GM18508 (cell line): ENCODE measurements around the gene GAL3ST2.
"Not testable (repeated sequence)": the region's sequence is repeated elsewhere in the genome, so short reads cannot be mapped to it uniquely, and the experiment has no call there.

Experiments used
- ATAC-seq: cut with Tn5 transposase; IDR thresholded peaks from one replicate; pipeline ENCODE4 v1.9.1; 2021; ENCODE audit warnings: moderate number of reproducible peaks; ENCODE audit not compliant: insufficient read depth, unreplicated experiment

GAL3ST2 gene

DNA sequence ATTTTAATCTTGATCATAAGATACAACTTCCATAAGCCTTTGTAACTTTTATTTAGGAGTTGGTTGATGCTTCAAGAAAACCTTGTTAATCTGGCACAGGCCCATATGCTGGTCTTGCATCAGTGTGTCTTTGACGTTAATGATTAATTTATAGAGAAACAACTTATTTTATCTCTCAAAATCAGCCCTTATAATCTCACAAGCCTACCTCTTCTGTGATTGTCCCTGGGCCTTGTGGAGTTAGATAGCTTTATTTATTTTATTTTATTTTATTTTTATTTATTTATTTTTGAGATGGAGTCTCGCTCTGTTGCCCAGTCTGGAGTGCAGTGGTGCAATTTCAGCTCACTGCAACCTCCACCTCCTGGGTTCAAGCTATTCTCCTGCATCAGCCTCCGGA, 5.4 kb downstream of the GAL3ST2 start:
- not testable (repeated sequence) for ATAC-seq

DNA sequence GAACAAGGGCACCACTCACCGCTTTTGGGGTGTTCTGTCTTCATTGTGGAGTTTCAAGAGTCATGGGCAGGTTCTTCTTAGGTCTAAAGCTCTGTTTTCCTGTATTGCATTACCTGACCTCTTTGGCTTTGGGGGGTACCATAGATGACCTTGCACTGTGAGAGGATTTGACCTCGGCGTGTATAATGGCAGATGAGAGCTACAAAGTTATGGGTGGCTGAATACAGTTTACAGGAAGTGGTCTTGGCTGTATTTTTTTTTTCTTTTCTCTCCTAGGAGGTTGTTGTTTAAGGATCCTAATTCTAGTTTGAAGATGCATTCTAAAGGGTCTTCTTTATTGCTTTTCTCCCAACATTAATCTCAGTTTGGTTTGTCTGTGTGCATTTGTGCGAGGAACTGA, 11.5 kb downstream of the GAL3ST2 start:
- ATAC-seq, result no peak

DNA sequence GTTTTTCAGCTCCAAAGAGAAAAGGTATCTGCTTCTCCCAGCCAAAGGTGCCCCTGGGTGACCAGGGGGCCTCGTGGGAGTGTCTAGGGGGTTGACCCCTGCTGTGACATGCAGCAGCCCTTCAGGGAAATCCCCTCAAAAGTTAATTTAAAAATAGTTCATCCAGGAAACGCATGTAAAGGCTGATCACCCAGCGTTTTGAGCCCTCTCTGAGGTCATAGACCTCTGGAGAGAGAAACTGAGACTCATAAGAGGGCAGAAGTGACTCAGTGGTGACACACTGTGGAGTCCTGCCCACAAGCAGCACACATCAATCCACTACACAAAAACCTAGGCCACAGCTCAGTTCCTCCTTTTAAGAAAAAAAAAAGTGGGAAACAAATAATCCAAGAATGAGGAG, 11.9 kb downstream of the GAL3ST2 start:
- no peak for ATAC-seq

DNA sequence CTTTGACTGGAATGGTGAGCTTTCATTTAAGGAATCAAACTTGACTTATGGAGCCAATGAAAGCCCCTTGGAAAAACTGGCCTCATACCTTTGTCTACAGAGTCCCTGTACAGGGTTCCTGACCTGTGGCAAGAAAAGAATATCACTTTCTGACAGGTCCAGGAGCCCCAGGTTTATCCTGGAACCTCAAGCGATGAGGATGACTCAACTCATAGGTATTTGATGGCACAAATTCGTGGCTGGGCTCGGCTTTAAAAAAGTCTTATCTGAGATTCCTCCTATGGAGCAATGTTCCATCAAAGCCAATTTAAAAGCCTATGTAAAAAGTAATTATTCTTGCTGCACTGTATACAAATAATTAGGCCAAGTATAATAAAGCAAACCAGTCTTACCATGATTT, 14.8 kb downstream of the GAL3ST2 start:
- not testable (repeated sequence) for ATAC-seq

DNA sequence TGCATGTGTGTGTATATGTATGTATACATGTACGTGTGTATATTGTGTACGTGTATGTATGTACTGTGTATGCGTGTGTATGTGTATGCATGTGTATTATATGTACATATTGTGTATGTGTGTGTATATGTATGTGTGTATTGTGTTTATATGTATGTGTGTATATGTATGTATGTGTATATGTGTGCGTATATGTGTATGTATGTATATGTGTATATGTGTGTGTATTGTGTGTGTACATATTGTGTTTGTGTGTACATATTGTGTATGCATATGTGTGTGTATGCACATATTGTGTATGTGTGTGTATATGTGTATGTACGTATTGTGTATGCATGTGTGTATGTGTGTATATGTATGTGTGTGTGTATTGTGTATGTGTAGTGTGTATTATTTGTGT, 16.8 kb downstream of the GAL3ST2 start:
- ATAC-seq, result no peak

DNA sequence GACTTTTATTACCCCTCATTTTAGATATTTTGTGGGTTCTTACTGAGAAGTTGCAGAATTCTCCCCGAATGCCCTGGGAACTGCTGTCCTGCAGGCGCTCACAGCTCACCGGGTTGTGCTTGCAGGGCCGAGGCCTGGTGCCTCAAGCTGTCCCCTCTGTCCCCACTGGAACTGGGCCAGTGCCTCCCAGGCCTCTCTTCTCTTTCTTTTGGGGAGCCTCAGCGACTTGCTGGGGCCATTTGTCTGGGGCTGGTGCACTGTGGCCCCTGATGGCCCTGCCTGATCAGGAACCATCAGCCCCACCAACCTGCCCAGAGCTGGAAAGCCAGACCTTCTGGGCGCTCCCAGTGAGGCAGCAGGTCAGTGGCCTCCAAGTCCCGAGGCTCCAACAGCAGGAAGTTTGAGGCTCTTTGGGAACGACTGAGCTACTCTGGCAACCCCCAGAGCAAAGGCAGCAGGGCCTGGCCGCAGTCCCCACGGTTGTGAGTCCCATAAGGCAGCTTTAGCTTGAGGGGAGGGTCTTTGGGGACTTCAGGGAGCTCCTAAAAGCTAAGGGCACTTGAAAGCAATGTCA, 17.7 kb downstream of the GAL3ST2 start:
- no peak for ATAC-seq

DNA sequence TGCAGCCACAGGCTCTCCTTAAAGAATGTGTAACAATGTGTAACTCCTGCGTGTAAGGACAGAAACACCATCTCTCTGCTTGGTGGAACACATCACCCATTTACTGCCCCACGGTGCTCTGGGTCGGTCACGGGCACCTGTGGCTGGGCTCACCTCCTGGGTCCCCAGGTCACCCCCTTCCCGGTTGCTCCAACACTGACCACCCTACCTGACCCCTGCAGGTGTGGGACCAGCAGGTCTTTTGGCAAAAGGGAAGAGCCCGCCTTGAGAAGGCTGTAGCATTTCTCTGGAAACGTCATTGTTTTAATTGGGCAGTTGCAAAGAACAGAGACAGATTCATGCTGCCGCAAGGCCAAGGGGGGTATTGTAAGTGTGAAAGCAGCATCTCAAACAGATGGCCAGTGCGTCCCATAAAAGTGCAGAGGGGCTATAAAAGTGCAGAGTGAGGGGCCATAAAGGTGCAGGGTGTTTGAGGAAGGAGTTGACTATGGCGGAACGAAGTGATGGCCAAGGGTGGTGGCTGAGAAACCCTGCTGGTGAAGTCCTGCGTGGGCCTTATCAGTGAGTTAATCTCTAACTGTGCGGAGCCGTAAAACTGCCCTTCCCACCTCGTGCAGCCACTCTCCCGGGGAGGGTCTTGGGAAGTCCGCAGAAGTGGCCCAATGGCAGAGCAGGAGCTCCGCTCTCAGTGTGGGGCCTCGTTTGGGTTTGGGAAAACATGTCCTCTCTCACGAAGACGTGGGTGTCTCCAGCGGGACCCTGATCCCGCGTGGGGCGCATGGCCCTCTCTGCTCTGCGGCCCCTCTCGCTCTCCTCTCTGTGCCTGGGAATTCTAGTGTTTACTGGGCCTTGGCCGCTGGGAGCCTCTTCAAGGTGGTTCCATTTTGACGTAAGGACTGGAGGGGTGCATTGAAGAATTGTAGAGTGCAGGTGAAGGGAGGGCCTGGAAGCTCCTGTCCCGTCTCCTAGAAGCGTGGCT, 18.7 kb downstream of the GAL3ST2 start:
- no peak for ATAC-seq

DNA sequence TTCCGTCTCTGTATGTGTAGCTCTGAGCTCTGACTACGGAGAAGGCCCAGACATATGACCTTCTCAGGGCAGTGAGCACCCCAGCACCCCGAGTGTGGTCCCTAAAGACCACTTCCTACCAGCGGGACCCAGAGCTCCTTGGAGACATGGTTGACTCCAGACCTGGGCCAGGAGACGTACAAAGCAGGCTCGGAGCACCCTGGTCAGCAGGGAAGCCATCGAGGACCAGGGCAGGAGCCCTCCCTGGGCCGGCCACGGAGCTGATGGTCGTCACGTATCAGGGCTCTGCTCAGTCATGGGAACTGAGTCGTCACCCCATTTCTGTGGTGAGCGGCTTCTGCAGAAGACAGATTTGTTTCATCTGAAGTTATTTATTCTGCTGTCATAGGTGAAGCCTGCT, 19.6 kb downstream of the GAL3ST2 start:
- ATAC-seq, result no peak

DNA sequence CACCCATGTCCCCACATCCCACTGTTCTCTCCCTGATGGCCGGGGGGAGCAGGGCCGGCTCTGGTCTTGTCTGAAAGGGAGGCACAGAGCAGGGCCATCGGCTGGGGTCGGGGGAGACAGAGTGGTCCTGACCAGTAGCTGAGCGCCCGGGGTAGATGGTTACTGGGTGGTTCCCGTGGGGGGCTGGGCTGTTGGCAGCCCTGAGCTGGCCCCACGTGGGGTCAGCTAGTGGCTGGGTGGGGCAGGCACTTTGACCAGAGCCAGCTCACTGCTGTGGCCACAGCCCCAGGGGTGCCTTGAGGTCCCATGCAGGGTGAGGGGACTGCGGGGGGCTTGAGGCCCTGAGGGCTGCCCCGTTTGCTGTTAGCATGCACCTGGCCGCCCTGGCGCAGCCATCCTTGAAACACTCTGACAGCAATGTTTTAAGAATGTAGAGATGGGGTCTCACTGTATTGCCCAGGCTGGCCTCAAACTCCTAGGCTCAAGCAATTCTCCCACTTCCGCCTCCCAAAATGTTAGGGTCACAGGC, 20.1 kb downstream of the GAL3ST2 start:
- ATAC-seq, result no peak

DNA sequence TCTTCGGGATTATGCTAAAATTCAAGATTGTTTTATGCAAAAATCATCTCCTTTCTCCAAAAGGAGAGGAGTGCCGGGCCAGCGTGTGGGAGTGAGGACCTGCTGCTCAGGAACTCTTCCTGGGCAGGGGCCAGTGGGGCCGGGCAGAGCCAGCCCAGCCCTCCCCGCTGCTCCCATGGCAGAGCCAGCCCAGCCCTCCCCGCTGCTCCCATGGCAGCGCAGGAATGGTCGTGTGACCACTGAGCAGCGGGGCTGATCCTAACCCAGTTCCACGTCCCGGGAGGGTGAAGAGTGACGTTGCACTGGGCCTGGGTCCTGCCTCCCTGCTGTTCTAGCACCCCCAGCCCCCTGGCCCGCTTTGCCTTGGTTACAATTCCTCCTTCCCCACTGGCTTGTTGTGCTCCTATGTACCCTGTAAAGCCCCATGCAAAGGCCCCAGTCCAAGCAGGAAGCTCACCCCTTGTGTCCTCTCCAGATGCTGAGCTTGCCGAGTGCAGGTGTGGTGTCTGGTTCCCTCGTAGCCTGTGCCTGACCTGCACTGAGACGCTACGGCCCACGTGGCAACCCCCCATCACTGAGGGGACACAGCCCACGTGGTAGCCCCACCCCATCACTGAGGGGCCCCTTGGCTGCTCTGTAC, 20.9 kb downstream of the GAL3ST2 start:
- no peak for ATAC-seq

DNA sequence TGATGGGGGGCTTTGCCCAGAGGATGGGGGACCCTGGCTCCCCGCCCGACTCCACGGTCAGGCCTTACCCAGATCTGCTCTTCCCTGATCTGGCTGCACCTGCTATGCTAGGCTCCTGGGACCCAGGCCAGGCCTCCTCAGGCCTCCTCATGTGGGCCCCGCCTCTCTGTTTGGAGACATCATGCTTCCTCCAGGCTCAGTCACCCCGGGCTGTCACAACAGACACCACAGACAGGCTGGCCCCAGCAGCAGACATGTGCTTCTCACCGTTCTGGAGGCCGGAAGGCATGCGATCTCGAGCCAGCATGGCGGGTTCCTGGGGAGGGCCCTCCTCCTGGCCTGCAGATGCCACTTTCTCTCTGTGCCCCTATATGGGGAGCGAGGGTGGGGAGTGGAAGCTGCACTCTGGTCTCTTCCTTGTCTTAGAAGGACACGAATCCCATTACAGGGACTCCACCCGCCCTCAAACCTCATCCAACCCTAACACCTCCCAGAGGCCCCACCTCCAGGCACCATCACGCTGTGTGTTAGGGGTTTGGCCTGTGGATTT, 21.5 kb downstream of the GAL3ST2 start:
- ATAC-seq, result no peak

DNA sequence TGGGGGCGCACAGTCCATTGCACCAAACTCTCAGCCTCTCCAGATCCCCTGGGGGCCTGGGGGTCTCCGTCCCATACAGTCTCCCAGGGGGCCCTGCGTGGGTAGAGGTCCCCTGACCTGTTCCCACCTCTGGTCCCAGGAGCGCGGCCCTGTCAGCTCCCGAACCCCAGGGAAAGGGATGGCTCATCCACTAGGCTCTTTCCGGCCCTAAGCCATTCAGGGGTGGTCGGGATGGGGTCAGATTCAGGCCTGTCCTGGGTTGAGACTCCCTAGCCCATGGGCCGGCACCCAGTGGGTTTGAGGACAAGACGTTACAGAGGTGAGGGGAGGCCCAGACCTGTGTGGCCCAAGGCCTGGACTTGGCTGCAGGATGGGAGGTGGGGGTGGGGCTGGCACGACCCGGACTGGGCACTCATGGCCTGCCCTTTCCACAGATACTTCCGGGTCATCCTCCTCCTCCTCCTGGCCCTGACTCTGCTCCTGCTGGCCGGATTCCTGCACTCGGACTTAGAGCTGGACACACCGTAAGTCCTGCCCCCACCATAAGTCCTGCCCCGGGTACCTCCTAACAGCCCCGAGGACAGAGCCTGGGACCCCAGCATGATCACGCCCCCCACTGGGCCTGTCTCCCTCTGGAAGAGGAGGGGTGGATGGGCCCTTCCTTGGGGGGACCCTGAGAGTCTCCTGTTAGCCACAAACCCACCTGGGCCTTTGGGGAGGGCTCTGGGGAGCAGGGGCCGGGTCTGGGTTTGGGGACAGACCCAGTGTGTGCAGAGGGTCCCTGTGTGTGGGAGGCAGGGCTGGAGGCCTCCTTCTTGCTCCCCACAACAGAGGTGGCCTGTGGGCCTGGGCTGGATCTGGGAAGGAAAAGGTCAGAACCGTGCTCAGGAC, 22.3 kb downstream of the GAL3ST2 start:
- no peak for ATAC-seq

DNA sequence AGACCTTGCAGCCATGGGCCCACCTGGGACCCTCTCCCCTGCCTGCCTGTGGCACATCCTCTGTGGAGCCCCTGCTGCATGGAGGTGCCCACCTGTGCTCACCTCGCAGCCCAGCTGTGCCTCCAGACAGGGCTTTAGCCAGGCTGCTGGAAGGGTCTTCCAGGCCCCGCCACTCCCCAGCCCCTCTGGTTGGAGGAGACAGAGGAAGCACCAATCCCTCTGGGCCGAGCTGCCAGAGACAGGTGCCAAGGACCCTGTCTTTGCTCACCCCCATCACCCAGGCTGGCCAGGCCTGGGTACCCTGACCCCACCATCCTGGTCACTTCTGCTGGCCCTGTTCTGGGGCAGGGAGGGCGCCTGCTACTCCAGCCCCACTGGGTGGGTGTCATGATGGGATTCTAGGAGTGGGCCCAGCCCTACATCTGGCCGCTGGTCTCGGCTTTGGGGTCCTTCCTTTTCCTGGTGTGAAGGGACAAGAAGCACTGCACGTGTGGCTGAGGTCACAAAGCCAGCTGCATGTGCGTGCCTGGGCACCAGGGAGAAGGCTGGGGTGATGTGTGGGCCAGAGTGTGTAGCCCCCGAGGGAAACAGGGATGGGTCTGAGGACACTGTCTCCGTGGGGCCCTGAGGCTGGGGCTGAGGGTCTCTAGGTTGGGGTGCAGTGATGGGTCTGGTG, 23.0 kb downstream of the GAL3ST2 start:
- no peak for ATAC-seq

DNA sequence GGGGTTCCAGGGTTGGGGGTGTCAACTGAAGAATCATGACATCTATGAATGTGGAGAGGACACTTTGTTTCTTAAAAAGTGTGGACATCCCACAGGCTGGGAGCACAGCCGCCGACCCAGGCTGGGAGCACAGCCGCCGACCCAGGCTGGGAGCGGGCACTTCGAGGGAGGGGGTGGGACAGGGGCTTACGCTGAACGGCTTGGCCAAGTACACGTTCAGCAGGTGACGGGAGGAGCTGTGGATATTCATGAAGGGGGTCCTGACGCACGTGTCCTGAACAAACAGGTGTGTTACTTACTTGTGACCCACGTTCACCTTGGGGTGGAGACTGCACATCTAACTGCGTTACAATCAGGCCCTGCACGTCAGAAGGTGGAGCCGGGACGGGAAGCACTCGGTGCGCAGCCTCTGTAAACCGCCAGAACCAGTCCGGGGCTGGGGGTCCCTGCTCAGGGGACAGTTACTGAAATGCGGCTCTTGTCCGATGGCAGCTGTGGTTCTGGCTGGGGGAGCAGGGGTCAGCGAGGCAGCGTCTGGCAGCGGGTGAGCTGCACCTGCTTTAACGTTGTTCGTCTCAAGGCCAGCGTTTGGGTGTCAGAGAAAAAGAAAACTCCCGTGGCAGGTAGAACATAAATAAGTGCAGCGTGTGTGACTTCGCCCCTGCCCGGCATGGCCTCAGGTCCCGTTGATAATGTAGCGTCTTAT, 23.7 kb downstream of the GAL3ST2 start:
- ATAC-seq, result not testable (repeated sequence)

DNA sequence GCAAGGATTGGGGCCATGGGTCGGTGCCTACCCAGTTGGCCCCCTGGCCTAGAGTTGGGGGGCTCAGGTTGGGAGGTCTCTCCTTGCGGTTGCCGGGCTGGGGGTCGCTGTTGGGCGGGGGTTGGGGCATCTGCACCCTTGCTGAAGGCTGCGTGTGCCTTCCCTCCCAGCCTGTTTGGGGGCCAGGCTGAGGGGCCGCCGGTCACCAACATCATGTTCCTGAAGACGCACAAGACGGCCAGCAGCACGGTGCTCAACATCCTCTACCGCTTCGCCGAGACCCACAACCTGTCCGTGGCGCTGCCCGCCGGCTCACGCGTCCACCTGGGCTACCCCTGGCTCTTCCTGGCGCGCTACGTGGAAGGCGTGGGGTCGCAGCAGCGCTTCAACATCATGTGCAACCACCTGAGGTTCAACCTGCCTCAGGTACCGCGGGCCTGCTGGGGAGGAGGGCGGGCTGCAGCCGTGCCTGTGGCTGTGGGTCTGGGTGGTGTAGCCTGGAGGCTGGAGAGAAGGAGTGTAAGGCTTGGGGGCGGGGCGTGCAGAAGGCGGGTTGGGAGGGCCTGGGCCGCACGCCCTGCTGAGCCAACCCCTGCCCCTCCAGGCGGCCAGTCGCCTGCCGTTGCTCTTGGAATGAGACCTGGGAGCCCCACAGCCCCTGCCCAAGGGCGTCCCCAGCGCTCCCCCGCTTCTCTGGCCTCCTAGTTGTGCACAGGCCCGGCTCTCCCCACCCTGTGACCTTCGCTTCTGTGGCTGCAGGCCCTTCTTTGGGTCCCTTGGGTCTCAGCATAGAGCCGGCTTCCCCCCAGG, 25.2 kb downstream of the GAL3ST2 start:
- no peak for ATAC-seq

DNA sequence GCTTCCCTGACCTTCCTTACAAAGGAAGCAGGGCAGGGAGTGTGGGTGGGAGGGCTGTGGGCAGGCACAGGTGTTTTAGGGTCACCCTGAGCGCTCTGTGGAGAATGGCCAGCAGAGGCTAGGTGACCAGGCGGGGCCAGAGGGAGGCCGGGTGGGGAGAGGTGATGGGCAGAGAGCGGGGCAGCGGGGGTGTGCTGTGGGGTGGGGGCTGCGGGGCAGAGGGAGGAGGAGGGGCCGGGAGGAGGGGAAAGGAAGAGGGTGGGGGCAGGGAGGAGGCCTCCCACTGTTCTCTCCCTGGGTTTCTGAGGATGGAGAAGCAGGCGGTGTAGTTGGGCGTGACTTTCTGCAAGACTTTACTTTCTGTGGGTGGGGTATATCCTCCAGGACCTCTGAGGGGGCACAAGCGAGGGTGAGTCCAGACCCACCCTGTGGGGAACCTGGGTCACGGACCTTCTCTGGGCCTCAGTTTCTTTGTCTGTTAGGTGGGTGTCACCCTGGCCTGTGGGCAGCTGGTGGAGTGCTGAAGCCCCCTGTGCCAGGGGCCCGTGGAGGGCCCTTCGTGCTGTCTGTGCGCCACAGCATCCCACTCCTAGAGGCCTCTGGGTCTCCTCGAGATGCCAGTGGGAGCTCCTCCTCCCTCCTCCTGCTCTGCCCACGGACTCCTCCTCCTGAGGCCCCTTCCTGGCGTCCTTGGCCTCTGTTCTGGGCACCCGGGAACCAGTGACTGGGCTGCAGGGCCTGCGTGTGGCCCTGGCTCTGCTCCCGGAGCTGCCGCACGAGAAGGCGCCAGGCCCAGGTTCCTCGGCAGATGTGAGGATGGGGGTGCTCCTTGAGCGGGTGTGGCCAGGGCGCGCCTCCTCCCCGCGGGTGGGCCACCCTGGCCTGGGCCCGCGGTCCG, 26.0 kb downstream of the GAL3ST2 start:
- no peak for ATAC-seq
